GM19328 (cell line): ENCODE measurements around the gene PURA.

Experiments
- ATAC-seq: cut with Tn5 transposase; IDR thresholded peaks from one replicate; pipeline ENCODE4 v1.9.1; 2021; ENCODE audit warnings: mild to moderate bottlenecking, moderate library complexity; ENCODE audit not compliant: unreplicated experiment

The PURA gene

DNA sequence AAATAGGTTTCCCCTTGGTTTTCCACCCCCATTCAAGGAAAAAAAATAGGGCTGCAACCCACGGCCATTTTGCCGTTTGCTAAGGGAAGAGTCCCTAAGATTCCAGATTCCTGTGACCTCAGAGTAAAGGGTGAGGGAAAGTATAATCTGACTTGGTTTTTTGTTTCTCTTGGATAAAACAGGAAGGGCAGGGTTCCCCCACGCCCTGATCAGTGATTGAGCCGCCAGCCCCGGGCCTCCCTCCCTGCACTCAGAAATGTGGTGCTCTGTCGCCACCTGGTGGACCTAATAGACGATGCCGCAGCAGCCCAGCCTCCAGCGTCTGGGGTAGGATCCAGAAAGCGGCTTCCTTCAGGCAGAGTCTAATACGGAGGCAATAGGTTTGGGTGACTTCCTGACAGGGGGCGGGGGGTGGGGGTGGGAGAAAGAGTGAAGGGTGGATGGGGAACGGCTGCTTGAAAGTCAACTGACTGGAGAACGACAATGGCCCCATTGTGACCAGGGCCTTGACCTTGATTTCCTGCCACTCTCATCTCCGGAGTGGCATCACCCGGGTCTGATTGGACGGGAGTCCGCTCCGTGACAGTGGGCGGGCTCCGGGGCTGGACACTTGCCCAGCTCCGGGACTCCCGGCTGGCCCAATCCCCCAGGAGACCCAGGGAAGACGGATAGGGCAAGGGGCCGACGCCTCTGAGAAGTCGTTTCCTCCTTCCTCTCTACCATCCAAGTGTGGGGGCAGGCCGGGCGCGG is 43.3 kb downstream of the PURA start:
- ATAC-seq, result peak; percentile 90

DNA sequence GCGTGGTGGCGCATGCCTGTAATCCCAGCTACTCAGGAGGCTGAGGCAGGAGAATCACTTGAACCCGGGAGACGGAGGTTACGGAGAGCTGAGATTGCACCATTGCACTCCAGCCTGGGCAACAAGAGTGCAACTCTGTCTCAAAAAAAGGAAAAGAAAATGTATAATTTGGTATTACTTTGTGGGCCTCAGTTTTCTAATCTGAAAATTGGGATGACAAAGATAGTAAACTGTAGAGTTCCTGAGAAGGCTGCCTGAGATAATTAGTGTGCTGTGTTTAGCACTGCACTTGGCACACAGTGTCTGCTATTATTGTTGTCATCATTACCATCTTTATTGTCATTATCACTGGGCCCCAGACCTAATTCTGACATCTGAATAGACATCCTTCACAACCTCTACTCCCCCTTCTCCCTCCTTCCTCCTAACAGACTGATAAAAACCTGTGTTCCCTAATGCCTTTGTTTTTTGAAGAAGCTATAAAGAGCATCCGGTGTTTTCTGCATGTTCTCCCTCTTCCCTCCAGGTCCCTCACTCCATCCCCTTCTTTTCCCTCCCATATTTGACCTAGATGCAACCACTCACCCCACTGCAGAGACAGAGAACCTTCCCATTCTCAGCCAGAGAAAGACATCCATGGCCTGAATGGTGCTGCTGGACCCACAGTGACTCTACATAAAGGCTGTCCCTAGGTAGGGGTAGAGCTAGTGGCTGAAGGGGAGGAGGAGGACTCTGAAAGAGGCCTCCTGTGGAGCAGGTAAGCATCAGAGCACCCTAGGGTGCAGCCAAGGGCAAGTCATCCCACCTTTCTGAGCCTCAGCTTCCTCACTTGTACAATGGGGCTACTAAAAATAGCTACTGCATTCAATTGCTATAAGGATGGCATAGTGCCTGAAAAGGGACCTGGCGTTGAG is 45.4 kb downstream of the PURA start:
- no peak for ATAC-seq

DNA sequence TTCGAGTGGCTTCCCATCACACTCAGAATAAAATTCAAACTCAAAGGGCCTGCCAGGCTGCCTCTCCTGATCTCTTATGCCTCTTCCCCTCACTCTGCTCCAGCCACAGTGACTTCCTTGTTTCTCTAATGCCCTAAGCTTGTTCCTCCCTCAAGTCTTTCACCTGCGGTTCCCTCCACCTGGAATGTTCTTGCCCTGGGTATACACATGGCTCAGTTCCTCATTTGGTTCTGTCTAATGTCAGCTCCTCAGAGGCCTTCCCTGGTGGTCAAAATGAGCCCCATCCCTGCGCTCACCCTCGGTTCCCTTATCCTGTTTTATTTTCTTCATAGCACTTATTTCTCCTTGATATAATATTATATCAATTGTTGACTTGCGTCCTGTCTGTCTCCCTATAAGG is 48.4 kb downstream of the PURA start:
- ATAC-seq, result no peak

DNA sequence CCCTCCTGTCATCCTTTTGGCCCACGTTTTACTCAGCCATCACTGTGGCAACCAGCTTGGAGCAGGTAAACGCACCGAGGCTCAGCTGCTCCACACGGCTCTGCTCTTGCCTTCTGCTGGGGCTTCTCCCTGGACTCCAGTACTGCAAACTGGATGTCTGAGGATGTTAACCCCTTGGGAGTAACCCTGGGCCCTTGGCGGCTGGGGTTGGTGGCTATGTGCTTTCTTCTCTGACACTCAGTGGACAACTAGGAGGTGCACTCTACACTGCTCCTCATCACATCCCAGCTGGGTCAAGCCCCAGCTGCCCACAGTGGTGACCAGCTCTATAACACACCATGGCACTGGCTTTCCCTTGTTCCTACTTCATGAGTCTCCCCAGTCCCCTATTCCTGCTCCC is 48.9 kb downstream of the PURA start:
- ATAC-seq, result no peak

DNA sequence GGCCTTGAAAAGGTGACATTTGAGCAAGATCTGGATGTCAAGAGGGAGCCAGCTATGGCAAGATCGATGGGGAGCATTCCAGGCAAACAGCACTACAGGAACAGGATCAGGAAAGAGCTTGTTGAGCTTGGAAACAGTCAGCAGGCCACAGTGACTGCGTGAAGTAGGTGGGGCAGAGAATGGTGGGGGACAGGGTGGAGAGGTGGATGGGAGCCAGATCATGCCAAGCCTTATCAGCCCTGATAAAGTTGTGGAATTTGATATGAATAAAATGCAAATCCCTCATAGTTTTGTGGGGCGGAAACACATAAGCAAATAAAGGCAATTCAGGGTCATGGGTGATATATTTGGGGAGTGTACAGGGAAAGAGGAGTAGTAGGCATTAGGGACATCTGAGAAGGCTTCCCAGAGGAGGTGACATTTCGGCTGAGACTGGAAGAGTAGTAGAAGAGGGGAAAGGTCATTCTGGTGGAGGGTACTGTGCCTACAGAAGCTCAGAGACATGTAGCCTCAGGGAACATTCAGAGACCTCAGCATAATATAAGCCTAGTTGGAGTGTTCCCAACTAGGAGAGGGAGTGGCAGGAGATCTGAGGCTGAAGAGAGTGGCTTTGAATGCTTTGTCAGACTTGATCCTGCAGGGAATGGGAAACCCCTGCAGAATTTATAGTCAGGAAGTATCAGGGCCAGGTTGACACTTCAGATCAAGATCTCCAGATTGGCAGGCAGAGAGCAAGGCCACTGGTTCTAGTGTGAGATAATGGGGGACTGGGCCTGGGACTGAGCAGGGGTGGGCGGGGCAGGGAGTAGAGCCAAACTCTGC is 51.4 kb downstream of the PURA start:
- no peak for ATAC-seq

DNA sequence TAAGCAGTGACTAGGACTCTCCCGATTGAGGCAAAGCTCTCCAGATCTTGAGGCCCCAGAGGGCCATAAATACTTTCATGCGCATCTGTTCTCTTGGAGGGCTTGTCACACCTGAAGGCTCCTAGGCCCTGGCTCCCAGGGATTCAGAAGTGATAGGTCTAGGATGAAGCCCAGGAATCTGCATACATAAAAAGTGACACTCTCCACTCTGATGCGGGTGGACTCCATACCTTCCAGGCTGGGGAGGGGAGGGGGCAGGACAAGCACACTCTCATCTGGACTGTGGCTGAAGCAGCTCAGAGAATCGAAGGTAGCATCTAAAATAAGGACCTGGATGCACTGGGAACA is 52.0 kb downstream of the PURA start:
- ATAC-seq, result no peak

DNA sequence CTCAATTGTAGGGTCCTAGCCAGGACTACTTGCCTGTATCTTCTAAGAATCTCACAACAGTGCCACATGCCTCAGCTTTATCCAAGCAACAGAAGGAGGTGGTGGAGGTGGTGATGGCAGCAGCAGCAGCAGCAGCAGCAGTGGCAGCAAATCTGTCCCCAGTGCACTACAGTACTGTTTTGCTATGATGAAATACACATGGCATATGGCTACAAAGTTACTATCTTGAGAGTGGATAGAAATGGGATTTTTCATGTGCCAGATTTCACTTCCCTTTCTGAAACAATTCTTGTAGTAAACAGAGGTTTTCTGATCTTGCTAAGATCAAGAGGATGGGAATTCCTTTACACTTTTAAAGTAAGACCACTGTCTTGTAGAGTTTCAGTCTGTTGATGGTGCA is 53.0 kb downstream of the PURA start:
- no peak for ATAC-seq

DNA sequence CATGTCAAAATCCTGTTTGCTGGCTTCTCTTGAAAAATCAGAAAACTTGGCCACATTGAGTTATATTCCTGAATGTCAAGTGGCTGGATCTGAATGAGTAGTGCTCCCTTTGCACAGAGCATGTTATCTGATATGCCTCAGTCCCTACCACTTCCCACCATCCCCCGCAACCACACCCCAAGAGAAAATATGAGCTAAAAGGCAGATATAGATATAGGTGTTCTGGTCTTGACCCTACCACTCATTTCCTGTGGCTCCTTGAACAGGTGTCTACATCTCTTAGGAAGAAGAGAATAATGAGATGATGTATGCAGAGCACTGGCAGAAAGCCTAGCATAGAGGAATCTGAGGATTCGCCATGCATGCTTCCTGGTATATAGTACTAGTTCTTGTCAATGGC is 54.5 kb downstream of the PURA start:
- no peak for ATAC-seq

DNA sequence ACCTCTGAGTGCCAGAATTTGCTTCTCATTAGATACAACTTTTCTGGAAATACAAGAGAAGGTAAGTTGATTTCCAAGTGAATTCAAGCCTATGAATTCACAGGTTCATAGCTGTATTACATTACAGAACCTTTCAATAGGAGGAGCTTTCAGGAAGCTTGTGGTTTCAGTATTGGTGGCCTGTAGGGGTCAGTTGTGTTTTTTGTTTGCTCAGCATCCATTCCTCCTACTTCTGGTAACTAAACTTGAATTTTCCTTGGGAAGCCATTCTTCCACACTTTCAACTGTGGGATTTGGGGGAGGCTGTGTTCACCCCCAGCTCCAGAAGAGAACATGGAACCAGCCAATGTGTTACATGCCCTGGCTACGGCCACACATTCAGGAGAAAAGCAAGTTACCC is 55.5 kb downstream of the PURA start:
- ATAC-seq, result no peak

DNA sequence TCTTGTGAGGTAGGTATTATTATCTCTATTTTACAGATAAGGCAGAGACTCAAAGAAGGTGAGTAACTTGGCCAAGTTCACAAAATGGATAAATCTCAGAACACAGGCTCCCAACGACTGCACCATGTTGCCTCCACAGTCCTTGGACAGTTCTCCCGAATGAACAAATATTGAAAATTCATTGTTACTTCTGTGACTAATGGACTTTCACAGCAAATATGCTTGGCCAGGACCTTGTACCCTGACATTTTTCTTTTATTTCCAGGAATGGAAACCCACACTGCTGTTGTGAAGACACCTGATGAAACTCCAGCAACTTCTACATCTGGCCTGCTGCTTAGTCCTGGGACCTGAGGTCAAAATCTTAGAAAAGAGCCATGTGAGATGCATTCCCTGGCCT is 58.6 kb downstream of the PURA start:
- ATAC-seq, result no peak

DNA sequence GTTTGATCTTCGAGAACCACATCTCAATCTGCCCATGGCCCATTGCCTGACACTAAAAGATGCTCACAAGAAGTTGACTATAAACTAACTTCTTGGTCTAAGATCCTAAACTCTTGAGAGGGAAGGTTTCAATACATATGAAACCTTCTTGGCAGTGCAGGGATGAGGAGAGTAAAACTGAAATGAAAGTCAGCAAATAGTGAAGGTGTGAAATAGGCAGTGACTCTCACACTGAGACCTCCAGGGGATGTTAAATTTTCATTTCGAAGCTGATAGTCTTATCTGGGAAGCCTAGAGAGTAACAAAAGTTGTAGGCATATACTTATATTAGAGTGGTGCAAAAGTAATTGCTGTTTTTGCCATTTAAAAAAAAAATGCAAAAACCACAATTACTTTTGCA is 60.1 kb downstream of the PURA start:
- no peak for ATAC-seq

DNA sequence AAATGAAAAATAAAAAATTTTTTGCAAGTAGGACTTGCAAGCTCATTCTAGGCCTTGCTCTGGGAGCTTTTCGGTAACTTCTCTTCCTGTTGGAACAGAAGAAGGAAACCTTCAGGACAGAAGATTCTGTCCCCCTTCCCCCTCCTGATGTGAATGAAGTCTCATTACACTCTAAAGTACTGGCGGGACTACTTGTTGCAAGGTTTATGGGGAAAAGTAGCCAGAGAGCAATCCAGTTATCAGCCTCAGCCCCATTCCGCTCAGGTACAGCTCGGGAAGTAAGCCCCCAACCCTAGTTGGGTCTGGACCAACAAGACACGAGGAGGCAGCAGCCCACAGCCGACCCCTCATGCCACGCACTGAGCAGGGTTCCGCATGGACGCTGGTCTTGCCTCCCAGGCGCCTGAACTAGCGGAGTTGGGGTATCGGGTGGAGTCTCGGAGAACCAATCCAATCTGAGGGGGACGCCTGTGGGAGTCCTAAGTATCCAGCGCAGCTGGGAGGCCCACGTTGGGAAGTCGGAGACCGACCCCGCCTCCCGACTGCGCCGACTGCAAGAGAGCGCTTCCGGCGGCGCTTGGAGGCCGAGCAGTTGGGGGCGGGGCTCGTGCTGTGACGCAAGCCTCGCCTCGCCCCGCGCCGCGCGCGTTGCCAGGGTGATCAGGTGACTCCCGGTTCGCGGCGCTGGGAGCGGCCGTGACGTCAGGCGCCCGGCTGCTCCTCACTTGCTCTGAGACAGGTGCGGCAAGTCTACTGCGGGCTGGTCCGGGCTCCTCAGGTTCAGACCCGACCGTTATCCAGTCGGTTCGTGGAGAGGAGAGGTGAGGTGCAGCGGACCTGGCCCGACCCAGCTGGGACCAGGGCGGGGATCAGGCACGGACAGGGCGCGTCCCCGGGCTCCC is 60.8 kb downstream of the PURA start, which contains the start of gene CYSTM1:
CYSTM1 (plus strand) TSS at position 724 of the 902 bp plus-strand sequence. CDS start 19,278 bp downstream, outside the sequence.
- peak; percentile 96 for ATAC-seq
